Breast epithelium (tissue), 3 donors: ENCODE data around the gene ST6GALNAC2.

Experiments used
- POLR2A ChIP-seq: fragments of 450-650 bp; IDR thresholded peaks from one replicate; pipeline ENCODE4 v1.6.1; 2016; ENCODE audit warnings: antibody characterized with exemption, mild to moderate bottlenecking, moderate library complexity
- POLR2AphosphoS5 ChIP-seq, 3 donors: sonication (generic); formaldehyde crosslinking; IDR thresholded peaks; one replicate each; pipeline ENCODE4 v1.6.1; 2017; ENCODE audit warnings: antibody characterized with exemption in 3 of 3
- TF ChIP-seq, protein P1 (sequence below), 3 donors: fragments of 450-650 bp; IDR thresholded peaks; one replicate each; pipeline ENCODE4 v1.5.1; 2016 to 2017; ENCODE audit warnings: antibody characterized with exemption in 3 of 3, mild to moderate bottlenecking in 3 of 3, moderate library complexity in 3 of 3

DNA sequence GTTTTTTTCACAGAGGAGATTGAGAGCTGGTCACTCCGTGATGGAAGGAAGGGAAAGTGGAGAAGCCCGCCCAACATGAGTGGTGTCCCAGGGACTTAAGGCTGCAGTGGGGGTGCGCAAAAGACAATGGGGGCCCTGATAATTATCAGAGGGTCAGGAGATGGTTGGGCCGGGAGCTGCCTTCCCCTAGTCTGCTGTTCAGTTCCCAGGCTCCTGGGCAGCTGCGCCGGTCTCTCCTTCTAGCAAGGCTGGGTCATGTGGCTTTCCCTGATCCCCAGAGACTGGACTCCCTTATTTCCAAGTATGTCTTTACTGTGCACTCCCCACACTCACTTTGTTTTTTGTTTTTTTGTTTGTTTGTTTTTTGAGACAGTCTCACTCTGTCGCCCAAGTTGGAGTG is 64.4 kb downstream of the ST6GALNAC2 start:
- TF ChIP-seq POLR2AphosphoS5 (IDR thresholded peaks at IDR 0.05), result no peak
- TF ChIP-seq POLR2A, result no peak
- TF ChIP-seq, protein P1, sequence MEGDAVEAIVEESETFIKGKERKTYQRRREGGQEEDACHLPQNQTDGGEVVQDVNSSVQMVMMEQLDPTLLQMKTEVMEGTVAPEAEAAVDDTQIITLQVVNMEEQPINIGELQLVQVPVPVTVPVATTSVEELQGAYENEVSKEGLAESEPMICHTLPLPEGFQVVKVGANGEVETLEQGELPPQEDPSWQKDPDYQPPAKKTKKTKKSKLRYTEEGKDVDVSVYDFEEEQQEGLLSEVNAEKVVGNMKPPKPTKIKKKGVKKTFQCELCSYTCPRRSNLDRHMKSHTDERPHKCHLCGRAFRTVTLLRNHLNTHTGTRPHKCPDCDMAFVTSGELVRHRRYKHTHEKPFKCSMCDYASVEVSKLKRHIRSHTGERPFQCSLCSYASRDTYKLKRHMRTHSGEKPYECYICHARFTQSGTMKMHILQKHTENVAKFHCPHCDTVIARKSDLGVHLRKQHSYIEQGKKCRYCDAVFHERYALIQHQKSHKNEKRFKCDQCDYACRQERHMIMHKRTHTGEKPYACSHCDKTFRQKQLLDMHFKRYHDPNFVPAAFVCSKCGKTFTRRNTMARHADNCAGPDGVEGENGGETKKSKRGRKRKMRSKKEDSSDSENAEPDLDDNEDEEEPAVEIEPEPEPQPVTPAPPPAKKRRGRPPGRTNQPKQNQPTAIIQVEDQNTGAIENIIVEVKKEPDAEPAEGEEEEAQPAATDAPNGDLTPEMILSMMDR (IDR thresholded peaks at IDR 0.05), result no peak
